PC-9 (cell line): ENCODE data around the gene ZFR2. TPM values are rescaled to one million over a fixed set of nuclear protein-coding genes. Genes with fewer than 3 reads are reported as not detected.

Experiments used
- BruUV-seq: library from RNA; stranded (reverse); fragments of 400-500 nt; replicated peaks from 2 replicates; lab custom pipeline; 2021; lab: Mats Ljungman, UMichigan
- CTCF ChIA-PET: fragments of 300-600 bp; sonication (Branson Sonifier 250); formaldehyde crosslinking; loops from one replicate; lab custom pipeline; 2022; ENCODE audit warnings: antibody characterized with exemption; lab: Charles Lee
- POLR2A ChIA-PET: fragments of 300-600 bp; sonication (Branson Sonifier 250); formaldehyde crosslinking; loops from one replicate; lab custom pipeline; 2022; ENCODE audit warnings: antibody characterized with exemption; ENCODE audit not compliant: unreplicated experiment; lab: Charles Lee
- DNase-seq, 2 experiments: peaks; one replicate each; pipeline versions ENCODE4 v3.0.0 to v3.0.0-alpha.2; 2015 to 2022; ENCODE audit warnings: mixed read lengths in 1 of 2
- H2AFZ ChIP-seq: fragments of 200-600 bp; sonication (generic); 2 replicates; pipeline ENCODE4 v1.8.1; 2017; ENCODE audit warnings: antibody characterized with exemption
- H3F3A ChIP-seq: fragments of 200-600 bp; sonication (generic); 2 replicates; pipeline ENCODE4 v1.8.1; 2017; ENCODE audit warnings: antibody characterized with exemption, mild to moderate bottlenecking, low read depth; ENCODE audit not compliant: insufficient read depth
- H3K27ac ChIP-seq: fragments of 200-600 bp; sonication (generic); 2 replicates; pipeline ENCODE4 v1.6.1; 2016; ENCODE audit warnings: mixed run types
- H3K27me3 ChIP-seq: fragments of 200-600 bp; sonication (generic); 2 replicates; pipeline ENCODE4 v1.6.1; 2016; ENCODE audit warnings: low read depth, mixed run types; ENCODE audit not compliant: insufficient read depth
- H3K36me3 ChIP-seq: fragments of 200-600 bp; sonication (generic); 2 replicates; pipeline ENCODE4 v1.6.1; 2016; ENCODE audit warnings: low read depth, mixed run types
- H3K4me1 ChIP-seq: fragments of 200-600 bp; sonication (generic); replicated peaks from 2 replicates; pipeline ENCODE4 v1.6.1; 2016; ENCODE audit warnings: mixed run types; ENCODE audit not compliant: insufficient read depth
- H3K4me2 ChIP-seq: fragments of 200-600 bp; sonication (generic); 2 replicates; pipeline ENCODE4 v1.6.1; 2017; ENCODE audit warnings: mixed run types
- H3K4me3 ChIP-seq: fragments of 200-600 bp; sonication (generic); 2 replicates; pipeline ENCODE4 v1.6.1; 2016; ENCODE audit warnings: mixed run types
- H3K79me2 ChIP-seq: fragments of 200-600 bp; sonication (generic); 2 replicates; pipeline ENCODE4 v1.6.1; 2017; ENCODE audit warnings: low read depth, mixed run types
- H3K9me2 ChIP-seq: fragments of 200-600 bp; sonication (generic); 2 replicates; pipeline ENCODE4 v1.8.1; 2017; ENCODE audit warnings: mild to moderate bottlenecking; ENCODE audit not compliant: insufficient read depth
- H3K9me3 ChIP-seq: fragments of 200-600 bp; sonication (generic); 2 replicates; pipeline ENCODE4 v1.8.1; 2016; ENCODE audit warnings: low read depth; ENCODE audit not compliant: insufficient read depth
- H4K20me1 ChIP-seq: fragments of 200-600 bp; sonication (generic); 2 replicates; pipeline ENCODE4 v1.8.1; 2017; ENCODE audit not compliant: insufficient read depth
- CTCF ChIP-seq: fragments of 200-600 bp; sonication (generic); conservative IDR thresholded peaks from 2 replicates; pipeline ENCODE4 v1.6.1; 2017; ENCODE audit warnings: mixed run types, antibody characterized with exemption, mild to moderate bottlenecking, moderate library complexity
- EZH2 ChIP-seq: fragments of 200-600 bp; sonication (generic); IDR thresholded peaks from 2 replicates; pipeline ENCODE4 v1.8.0; 2017; ENCODE audit warnings: antibody characterized with exemption, low read depth
- intact Hi-C: fragments of 100-400 bp; cut with micrococcal nuclease; formaldehyde crosslinking; loops from one replicate; pipeline ENCODE4 v1.10.0; 2022; ENCODE audit not compliant: unreplicated experiment
- total RNA-seq: library from RNA; stranded (reverse); gene quantifications from 2 replicates; pipeline ENCODE4 v1.2.3, GENCODE V29; 2021

ZFR2 gene
- total RNA-seq, 1 experiment from 2014 or later: not detected

GRCh38 chr19:3836887-3837286 lies 32.0 kb downstream of the ZFR2 start:
- Histone ChIP-seq H3K27me3 (no peaks in the 10 kb centered on the region), H3K9me2 (no peaks in the 10 kb centered on the region), H3K27ac (no peak overlapping the region), H3K4me3 (no peak overlapping the region), H3K79me2 (no peaks in the 10 kb centered on the region), H3K4me2 (no peak overlapping the region), H4K20me1 (no peaks in the 10 kb centered on the region), H2AFZ (no peak overlapping the region), H3K36me3 (no peaks in the 10 kb centered on the region), H3K4me1 (no peaks in the 10 kb centered on the region), H3K9me3 (no peaks in the 10 kb centered on the region), H3F3A (peaks cover 3% of the 10 kb centered on the region; the same call in 1 of the 2 replicates)
- BruUV-seq: no TSS peak
- DNase-seq: no peak
- TF ChIP-seq CTCF (no peak), EZH2 (no peak)
- CTCF ChIA-PET: no interaction called here
- POLR2A ChIA-PET: no interaction called here
- intact Hi-C loops: no loop called here

- ChIA-PET CTCF (no interaction called here), POLR2A (interaction anchor here (0.6 kb wide), 1 partner anchor 75 kb away, joined by 6 read pairs; no protein-coding TSS in a partner anchor)
- H2AFZ ChIP-seq: no peak overlapping the region
- H4K20me1 ChIP-seq: no peaks in the 10 kb centered on the region
- DNase-seq: no peak
- H3K4me2 ChIP-seq: no peak overlapping the region
- no peaks in the 10 kb centered on the region for H3K9me2 ChIP-seq
- intact Hi-C loops: no loop called here
- no peaks in the 10 kb centered on the region for H3K4me1 ChIP-seq
- H3K79me2 ChIP-seq: no peaks in the 10 kb centered on the region
- no peaks in the 10 kb centered on the region for H3K27me3 ChIP-seq
- H3F3A ChIP-seq: peaks cover 3% of the 10 kb centered on the region; the same call in 1 of the 2 replicates
- no peaks in the 10 kb centered on the region for H3K9me3 ChIP-seq
- no peak overlapping the region for H3K27ac ChIP-seq
- no peaks in the 10 kb centered on the region for H3K36me3 ChIP-seq
- BruUV-seq: no TSS peak
- TF ChIP-seq EZH2 (no peak), CTCF (no peak)
- no peak overlapping the region for H3K4me3 ChIP-seq
These were observed 33.8 kb downstream of the ZFR2 start for GRCh38 chr19:3835055-3835435.

- no peak overlapping the region for H3K27ac ChIP-seq
- H3K79me2 ChIP-seq: no peaks in the 10 kb centered on the region
- H2AFZ ChIP-seq: no peak overlapping the region
- TF ChIP-seq CTCF: no peak
- no peak for TF ChIP-seq EZH2
- no peaks in the 10 kb centered on the region for H3K4me1 ChIP-seq
- H3K9me3 ChIP-seq: no peaks in the 10 kb centered on the region
- no peaks in the 10 kb centered on the region for H3K36me3 ChIP-seq
- no peaks in the 10 kb centered on the region for H3K27me3 ChIP-seq
- H3K9me2 ChIP-seq: no peaks in the 10 kb centered on the region
- BruUV-seq: no TSS peak
- no peak overlapping the region for H3K4me2 ChIP-seq
- CTCF ChIA-PET: no interaction called here
- POLR2A ChIA-PET: interaction anchor here (0.6 kb wide), 1 partner anchor 75 kb away, joined by 6 read pairs; no protein-coding TSS in a partner anchor
- intact Hi-C loops: no loop called here
- no peaks in the 10 kb centered on the region for H4K20me1 ChIP-seq
- no peak overlapping the region for H3K4me3 ChIP-seq
- peaks cover 3% of the 10 kb centered on the region; the same call in 1 of the 2 replicates for H3F3A ChIP-seq
- no peak for DNase-seq
These were observed 34.3 kb downstream of the ZFR2 start for GRCh38 chr19:3834349-3835054.
